ENCODE results near the gene DAAM2. TPM values are rescaled to one million over a fixed set of nuclear protein-coding genes. Genes with fewer than 3 reads are reported as not detected.

The DAAM2 gene
- polyA plus RNA-seq, 1 donor (not counting 4 experiments of a cell fraction or from before 2014, with no cell fraction given): not detected

DNA sequence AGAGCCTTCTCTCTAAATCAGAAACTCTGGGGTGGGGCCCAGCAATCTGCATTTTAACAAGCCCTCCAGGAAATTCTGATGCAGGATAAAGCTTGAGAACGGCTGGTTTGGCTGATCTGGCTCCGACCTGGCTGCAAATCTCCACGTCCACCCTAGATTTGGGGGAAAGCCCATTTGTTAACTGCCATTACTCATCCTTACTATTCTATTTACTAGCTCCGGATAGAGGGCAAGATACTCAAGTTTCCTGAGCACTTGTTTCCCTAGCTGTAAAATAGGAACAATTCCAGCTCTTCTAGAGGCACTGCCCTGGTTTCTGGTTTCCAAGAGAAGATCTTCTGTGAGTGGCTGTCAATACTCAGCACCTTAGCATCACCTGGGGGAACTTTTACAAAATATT is 44.4 kb downstream of the DAAM2 start:
- Histone ChIP-seq H2AFZ (ENCODE audit: control insufficient read depth, low read length) (no peak overlapping the region), H3K4me3 (ENCODE audit: control insufficient read depth in 2 of 3, extremely low read depth in 1 of 3, insufficient read depth in 2 of 3, low read depth in 1 of 3, low read length in 3 of 3) (no peak overlapping the region), H3K79me2 (ENCODE audit: control insufficient read depth, insufficient read depth, low read length) (no peaks in the 10 kb centered on the region), H3K27ac (ENCODE audit: control insufficient read depth, insufficient read depth, low read length) (no peak overlapping the region), H3K36me3 (ENCODE audit: control insufficient read depth in 2 of 2, extremely low read depth in 1 of 2, insufficient read depth in 2 of 2, low read length in 2 of 2) (no peaks in the 10 kb centered on the region), H3K9me1 (ENCODE audit: control insufficient read depth, extremely low read depth, insufficient read depth, low read length) (no peaks in the 10 kb centered on the region), H3K9ac (ENCODE audit: control insufficient read depth, extremely low read depth, insufficient read depth, low read length) (no peak overlapping the region), H3K4me1 (ENCODE audit: control insufficient read depth, extremely low read depth, insufficient read depth, low read length) (no peaks in the 10 kb centered on the region), H4K20me1 (ENCODE audit: control insufficient read depth, extremely low read depth, insufficient read depth, low read length) (no peaks in the 10 kb centered on the region), H3K4me2 (ENCODE audit: control insufficient read depth, extremely low read depth, insufficient read depth, low read depth, low read length) (no peak overlapping the region), H3K27me3 (ENCODE audit: control insufficient read depth, extremely low read depth, insufficient read depth, low read length) (no peaks in the 10 kb centered on the region), H3K9me3 (ENCODE audit: control insufficient read depth, low read depth, low read length) (no peaks in the 10 kb centered on the region)
- DNase-seq (ENCODE audit: low read depth, low spot score) (no peak), FAIRE-seq (no peak)
- dilution Hi-C loops (cut with MboI; ENCODE audit: extremely low pct_ligation_motif_present, low sequenced_read_pairs): no loop called here
- TF ChIP-seq, protein P1, sequence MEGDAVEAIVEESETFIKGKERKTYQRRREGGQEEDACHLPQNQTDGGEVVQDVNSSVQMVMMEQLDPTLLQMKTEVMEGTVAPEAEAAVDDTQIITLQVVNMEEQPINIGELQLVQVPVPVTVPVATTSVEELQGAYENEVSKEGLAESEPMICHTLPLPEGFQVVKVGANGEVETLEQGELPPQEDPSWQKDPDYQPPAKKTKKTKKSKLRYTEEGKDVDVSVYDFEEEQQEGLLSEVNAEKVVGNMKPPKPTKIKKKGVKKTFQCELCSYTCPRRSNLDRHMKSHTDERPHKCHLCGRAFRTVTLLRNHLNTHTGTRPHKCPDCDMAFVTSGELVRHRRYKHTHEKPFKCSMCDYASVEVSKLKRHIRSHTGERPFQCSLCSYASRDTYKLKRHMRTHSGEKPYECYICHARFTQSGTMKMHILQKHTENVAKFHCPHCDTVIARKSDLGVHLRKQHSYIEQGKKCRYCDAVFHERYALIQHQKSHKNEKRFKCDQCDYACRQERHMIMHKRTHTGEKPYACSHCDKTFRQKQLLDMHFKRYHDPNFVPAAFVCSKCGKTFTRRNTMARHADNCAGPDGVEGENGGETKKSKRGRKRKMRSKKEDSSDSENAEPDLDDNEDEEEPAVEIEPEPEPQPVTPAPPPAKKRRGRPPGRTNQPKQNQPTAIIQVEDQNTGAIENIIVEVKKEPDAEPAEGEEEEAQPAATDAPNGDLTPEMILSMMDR (optimal IDR thresholded peaks at IDR 0.05 in 1 of 3, IDR thresholded peaks at IDR 0.05 in 1 of 3, conservative IDR thresholded peaks at IDR 0.05 in 1 of 3; ENCODE audit: extremely low read depth in 1 of 3, insufficient read depth in 2 of 3, low read length in 3 of 3): no peak
- no peak for TF ChIP-seq EZH2 (IDR thresholded peaks at IDR 0.05; ENCODE audit: low read length)

DNA sequence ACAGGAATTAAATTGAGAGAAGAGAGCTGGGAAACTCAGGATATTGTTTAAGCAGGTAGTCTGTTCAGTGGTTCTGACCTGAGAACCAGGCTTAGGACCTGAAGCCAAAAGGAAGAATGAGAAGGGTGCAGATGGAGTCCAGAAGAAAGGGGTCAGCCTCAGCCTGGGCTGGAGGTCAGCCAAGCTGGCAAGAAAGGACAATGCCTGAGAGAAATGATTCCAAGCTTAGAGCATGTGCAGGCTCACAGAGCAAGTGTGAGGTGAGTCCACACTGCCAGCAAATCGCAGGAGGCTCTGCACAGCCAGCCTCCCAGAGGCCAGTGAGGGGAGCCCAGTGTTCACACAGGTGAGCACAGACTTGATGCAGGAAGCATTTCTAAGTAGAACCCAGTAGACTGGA is 47.3 kb downstream of the DAAM2 start:
- no peaks in the 10 kb centered on the region for H3K79me2 ChIP-seq (ENCODE audit: control insufficient read depth, insufficient read depth, low read length)
- no peaks in the 10 kb centered on the region for H3K36me3 ChIP-seq (ENCODE audit: control insufficient read depth in 2 of 2, extremely low read depth in 1 of 2, insufficient read depth in 2 of 2, low read length in 2 of 2)
- no peaks in the 10 kb centered on the region for H3K4me1 ChIP-seq (ENCODE audit: control insufficient read depth, extremely low read depth, insufficient read depth, low read length)
- H4K20me1 ChIP-seq (ENCODE audit: control insufficient read depth, extremely low read depth, insufficient read depth, low read length): no peaks in the 10 kb centered on the region
- H2AFZ ChIP-seq (ENCODE audit: control insufficient read depth, low read length): no peak overlapping the region
- no peak for TF ChIP-seq EZH2 (IDR thresholded peaks at IDR 0.05; ENCODE audit: low read length)
- TF ChIP-seq, protein P1 (optimal IDR thresholded peaks at IDR 0.05 in 1 of 3, IDR thresholded peaks at IDR 0.05 in 1 of 3, conservative IDR thresholded peaks at IDR 0.05 in 1 of 3; ENCODE audit: extremely low read depth in 1 of 3, insufficient read depth in 2 of 3, low read length in 3 of 3): no peak
- FAIRE-seq (no peak), DNase-seq (ENCODE audit: low read depth, low spot score) (no peak)
- H3K9me1 ChIP-seq (ENCODE audit: control insufficient read depth, extremely low read depth, insufficient read depth, low read length): no peaks in the 10 kb centered on the region
- no peak overlapping the region for H3K27ac ChIP-seq (ENCODE audit: control insufficient read depth, insufficient read depth, low read length)
- no peak overlapping the region for H3K4me2 ChIP-seq (ENCODE audit: control insufficient read depth, extremely low read depth, insufficient read depth, low read depth, low read length)
- H3K4me3 ChIP-seq (ENCODE audit: control insufficient read depth in 2 of 3, extremely low read depth in 1 of 3, insufficient read depth in 2 of 3, low read depth in 1 of 3, low read length in 3 of 3): no peak overlapping the region
- no peaks in the 10 kb centered on the region for H3K27me3 ChIP-seq (ENCODE audit: control insufficient read depth, extremely low read depth, insufficient read depth, low read length)
- dilution Hi-C loops (cut with MboI; ENCODE audit: extremely low pct_ligation_motif_present, low sequenced_read_pairs): no loop called here
- H3K9ac ChIP-seq (ENCODE audit: control insufficient read depth, extremely low read depth, insufficient read depth, low read length): no peak overlapping the region
- H3K9me3 ChIP-seq (ENCODE audit: control insufficient read depth, low read depth, low read length): no peaks in the 10 kb centered on the region
